Uterus (tissue), 2 donors: ENCODE results near the gene PUSL1.

Experiments
- POLR2A ChIP-seq, 2 donors: fragments of 450-650 bp; IDR thresholded peaks; one replicate each; pipeline ENCODE4 v1.6.1; 2016; ENCODE audit warnings: antibody characterized with exemption in 2 of 2, mild to moderate bottlenecking in 1 of 2, moderate library complexity in 1 of 2
- TF ChIP-seq, protein P1 (sequence below), 4 experiments: fragments of 200-600 bp in 2 of 4; fragments of 450-650 bp in 2 of 4; sonication (generic) in 2 of 4; IDR thresholded peaks; one replicate each; pipeline ENCODE4 v1.5.1; 2016 to 2019; ENCODE audit warnings: antibody characterized with exemption in 4 of 4, mild to moderate bottlenecking in 2 of 4, moderate library complexity in 1 of 4

DNA sequence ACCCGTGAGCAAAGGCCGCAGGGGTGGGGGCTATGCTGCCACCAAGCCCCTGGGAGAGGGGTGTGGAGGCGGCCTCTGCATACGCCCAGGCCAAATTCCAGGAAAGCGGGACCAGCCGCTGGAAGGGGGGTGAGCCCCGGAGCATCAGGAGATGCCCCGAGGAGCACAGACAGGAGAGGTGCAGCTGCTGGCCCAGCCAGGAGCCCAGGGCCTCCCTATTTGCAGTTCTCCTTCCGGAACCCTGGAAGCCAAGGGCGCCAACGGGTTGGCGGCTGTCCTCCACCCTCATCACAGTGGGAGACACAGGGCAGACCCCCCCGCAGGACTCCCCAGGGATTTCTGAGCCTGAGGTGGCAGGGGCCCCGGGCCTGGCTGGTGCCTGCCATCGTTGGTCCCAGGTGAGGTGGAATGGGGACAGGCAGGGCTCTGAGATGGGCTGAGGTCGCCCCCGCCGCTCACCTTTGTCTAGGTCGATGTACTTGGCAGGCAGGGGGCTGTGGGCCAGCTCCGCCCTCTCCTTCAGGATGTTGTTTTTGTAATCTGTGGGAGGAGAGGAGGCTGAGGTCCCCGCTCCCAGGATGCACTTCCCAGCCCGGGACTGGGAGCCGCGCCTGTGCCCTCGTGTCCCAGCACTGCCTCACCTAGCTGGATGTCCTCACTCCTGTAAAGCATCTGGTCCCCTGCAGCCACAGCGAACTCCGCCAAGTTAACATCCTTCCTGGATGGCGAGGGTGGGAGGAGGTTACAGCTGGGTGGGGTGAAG, 45.2 kb downstream of the PUSL1 start:
- TF ChIP-seq, protein P1, sequence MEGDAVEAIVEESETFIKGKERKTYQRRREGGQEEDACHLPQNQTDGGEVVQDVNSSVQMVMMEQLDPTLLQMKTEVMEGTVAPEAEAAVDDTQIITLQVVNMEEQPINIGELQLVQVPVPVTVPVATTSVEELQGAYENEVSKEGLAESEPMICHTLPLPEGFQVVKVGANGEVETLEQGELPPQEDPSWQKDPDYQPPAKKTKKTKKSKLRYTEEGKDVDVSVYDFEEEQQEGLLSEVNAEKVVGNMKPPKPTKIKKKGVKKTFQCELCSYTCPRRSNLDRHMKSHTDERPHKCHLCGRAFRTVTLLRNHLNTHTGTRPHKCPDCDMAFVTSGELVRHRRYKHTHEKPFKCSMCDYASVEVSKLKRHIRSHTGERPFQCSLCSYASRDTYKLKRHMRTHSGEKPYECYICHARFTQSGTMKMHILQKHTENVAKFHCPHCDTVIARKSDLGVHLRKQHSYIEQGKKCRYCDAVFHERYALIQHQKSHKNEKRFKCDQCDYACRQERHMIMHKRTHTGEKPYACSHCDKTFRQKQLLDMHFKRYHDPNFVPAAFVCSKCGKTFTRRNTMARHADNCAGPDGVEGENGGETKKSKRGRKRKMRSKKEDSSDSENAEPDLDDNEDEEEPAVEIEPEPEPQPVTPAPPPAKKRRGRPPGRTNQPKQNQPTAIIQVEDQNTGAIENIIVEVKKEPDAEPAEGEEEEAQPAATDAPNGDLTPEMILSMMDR (IDR thresholded peaks at IDR 0.05): no peak
- no peak for TF ChIP-seq POLR2A (IDR thresholded peaks at IDR 0.05)
